CD14-positive monocyte (primary cell): ENCODE data around the gene TEX13D. TPM values are rescaled to one million over a fixed set of nuclear protein-coding genes. Genes with fewer than 3 reads are reported as not detected.

ENCODE experiments used
- DNase-seq, 3 donors: peaks; one replicate each; pipeline ENCODE4 v3.0.0-alpha.2; 2011 to 2022
- H2AFZ ChIP-seq: 2 replicates; pipeline ENCODE4 v1.6.0; 2012; ENCODE audit warnings: mild to moderate bottlenecking, low read depth, low read length, inconsistent platforms; ENCODE audit not compliant: insufficient read depth, poor library complexity, severe bottlenecking
- H3K27ac ChIP-seq, 2 donors: 1 replicate in 1 of 2; 2 replicates in 1 of 2; pipeline ENCODE4 v1.5.1; 2012 to 2013; ENCODE audit warnings: low read length in 2 of 2, control low read depth in 1 of 2, inconsistent platforms in 1 of 2, low read depth in 1 of 2, mild to moderate bottlenecking in 1 of 2
- H3K27me3 ChIP-seq, 2 donors: one replicate each; pipeline versions ENCODE4 v1.6.0 to v1.6.1; 2011 to 2013; ENCODE audit warnings: low read length in 2 of 2; ENCODE audit not compliant: control insufficient read depth in 2 of 2, insufficient read depth in 2 of 2
- H3K36me3 ChIP-seq, 2 donors: replicated peaks in 1 of 2; 1 replicate in 1 of 2; 2 replicates in 1 of 2; pipeline versions ENCODE4 v1.5.1 to v1.6.1; 2012 to 2013; ENCODE audit warnings: low read length in 2 of 2, control low read depth in 1 of 2, inconsistent platforms in 1 of 2, mild to moderate bottlenecking in 1 of 2; ENCODE audit not compliant: insufficient read depth in 2 of 2, control insufficient read depth in 1 of 2
- H3K4me1 ChIP-seq, 2 donors: 1 replicate in 1 of 2; 2 replicates in 1 of 2; pipeline versions ENCODE4 v1.5.1 to v1.6.1; 2012 to 2013; ENCODE audit warnings: low read length in 2 of 2, control low read depth in 1 of 2, inconsistent platforms in 1 of 2, mild to moderate bottlenecking in 1 of 2, moderate library complexity in 1 of 2; ENCODE audit not compliant: insufficient read depth in 2 of 2, control insufficient read depth in 1 of 2
- H3K4me2 ChIP-seq: replicated peaks from 2 replicates; pipeline ENCODE3; 2012; ENCODE audit warnings: low read length, moderate library complexity, mild to moderate bottlenecking; ENCODE audit not compliant: poor library complexity, severe bottlenecking; ENCODE audit errors: extremely low read depth
- H3K4me3 ChIP-seq, 3 experiments: fragments of 200-600 bp in 1 of 3; sonication (generic) in 1 of 3; replicated peaks in 1 of 3; 1 replicate in 2 of 3; 2 replicates in 1 of 3; pipeline ENCODE4 v1.5.1; 2011 to 2013; ENCODE audit warnings: low read length in 3 of 3, mild to moderate bottlenecking in 3 of 3, control low read depth in 2 of 3, low read depth in 2 of 3, inconsistent platforms in 1 of 3, moderate library complexity in 1 of 3
- H3K79me2 ChIP-seq: 2 replicates; pipeline ENCODE4 v1.6.0; 2012; ENCODE audit warnings: mild to moderate bottlenecking, control low read depth, inconsistent platforms, low read length, moderate library complexity; ENCODE audit not compliant: insufficient read depth
- H3K9ac ChIP-seq: 2 replicates; pipeline ENCODE4 v1.6.0; 2017; ENCODE audit warnings: low read length, mild to moderate bottlenecking; ENCODE audit not compliant: insufficient read depth, poor library complexity, severe bottlenecking
- H3K9me3 ChIP-seq, 2 donors: replicated peaks in 1 of 2; 1 replicate in 1 of 2; 2 replicates in 1 of 2; pipeline versions ENCODE4 v1.5.1 to v1.6.1; 2012 to 2013; ENCODE audit warnings: low read length in 2 of 2, control low read depth in 1 of 2; ENCODE audit not compliant: control insufficient read depth in 1 of 2, insufficient read depth in 1 of 2
- H4K20me1 ChIP-seq: 2 replicates; pipeline ENCODE4 v1.6.0; 2012; ENCODE audit warnings: mild to moderate bottlenecking, low read length, control low read depth, moderate library complexity; ENCODE audit not compliant: insufficient read depth
- H3K27ac Mint-ChIP-seq, 7 donors: one replicate each; pipeline ENCODE4 v1.8.0; 2020; ENCODE audit warnings: mild to moderate bottlenecking in 7 of 7, mixed read lengths in 7 of 7, moderate library complexity in 6 of 7, inconsistent platforms in 2 of 7
- H3K27me3 Mint-ChIP-seq, 3 donors: one replicate each; pipeline ENCODE4 v1.8.0; 2021 to 2022; ENCODE audit warnings: low read depth in 3 of 3, mild to moderate bottlenecking in 3 of 3, mixed read lengths in 3 of 3, moderate library complexity in 3 of 3, inconsistent platforms in 1 of 3
- H3K36me3 Mint-ChIP-seq, 2 donors: one replicate each; pipeline ENCODE4 v1.8.0; 2020; ENCODE audit warnings: mixed read lengths in 2 of 2, inconsistent platforms in 1 of 2, mild to moderate bottlenecking in 1 of 2
- H3K4me1 Mint-ChIP-seq: one replicate; pipeline ENCODE4 v1.8.0; 2020; ENCODE audit warnings: mild to moderate bottlenecking, mixed read lengths
- H3K4me3 Mint-ChIP-seq, 2 donors: one replicate each; pipeline ENCODE4 v1.8.0; 2020; ENCODE audit warnings: mild to moderate bottlenecking in 2 of 2, mixed read lengths in 2 of 2, moderate library complexity in 1 of 2
- H3K9me3 Mint-ChIP-seq, 7 donors: one replicate each; pipeline ENCODE4 v1.8.0; 2020 to 2022; ENCODE audit warnings: mixed read lengths in 7 of 7, mild to moderate bottlenecking in 6 of 7, moderate library complexity in 6 of 7, inconsistent platforms in 2 of 7
- CTCF ChIP-seq: fragments of 200-600 bp; IDR thresholded peaks from one replicate; pipeline ENCODE4 v1.8.0; 2022; ENCODE audit warnings: antibody characterized with exemption, mild to moderate bottlenecking
- WGBS: methylation state at CpG from one replicate; pipeline ENCODE4 v1.1.5; 2013; ENCODE audit warnings: missing lambda C conversion rate; ENCODE audit not compliant: insufficient coverage; 5-methylcytosine and 5-hydroxymethylcytosine counted together
- intact Hi-C, 2 donors: fragments of 100-400 bp; cut with micrococcal nuclease; formaldehyde crosslinking; loops; one replicate each; pipeline versions ENCODE4 v1.15.0 to v1.15.1; 2023
- polyA plus RNA-seq, 3 donors: library from polyadenylated mRNA; depleted of rRNA in 1 of 3; unstranded in 2 of 3; stranded (reverse) in 1 of 3; fragments of 300-500 nt in 2 of 3; fragments of >200 nt in 1 of 3; fragmentation: Illumina TruSeq in 2 of 3; gene quantifications; 1 replicate in 2 of 3; 2 replicates in 1 of 3; pipeline ENCODE4 v1.2.3, GENCODE V29; 2012 to 2021

Gene TEX13D
- polyA plus RNA-seq, 3 donors: not detected

GRCh38 chrX:124362072-124362471 lies 29.6 kb downstream of the TEX13D start:
- intact Hi-C loops: no loop called here
- Histone ChIP-seq H3K36me3 (no peaks in the 10 kb centered on the region), H3K9me3 (no peaks in the 10 kb centered on the region), H3K4me3 (no peak overlapping the region), H3K4me1 (no peaks in the 10 kb centered on the region), H4K20me1 (no peaks in the 10 kb centered on the region), H3K4me2 (no peak overlapping the region), H2AFZ (no peak overlapping the region), H3K79me2 (no peaks in the 10 kb centered on the region), H3K9ac (no peak overlapping the region), H3K27me3 (no peaks in the 10 kb centered on the region), H3K27ac (no peak overlapping the region)
- WGBS: no CpG with 5 or more reads among the region's 2 CpGs
- Mint-ChIP-seq H3K9me3 (no peaks in the 10 kb centered on the region), H3K4me3 (no peak overlapping the region), H3K27me3 (peaks cover 0 to 5% (median 0%) of the 10 kb centered on the region in 3 donors), H3K36me3 (no peaks in the 10 kb centered on the region), H3K4me1 (peaks cover 6% of the 10 kb centered on the region), H3K27ac (no peak overlapping the region)
- no peak for TF ChIP-seq CTCF
- no peak for DNase-seq

- H3K4me2 ChIP-seq: no peak overlapping the region
- no CpG with 5 or more reads among the region's 1 CpG for WGBS
- Mint-ChIP-seq H3K4me1 (peaks cover 6% of the 10 kb centered on the region), H3K27me3 (peaks cover 0 to 1% (median 0%) of the 10 kb centered on the region in 3 donors), H3K4me3 (no peak overlapping the region), H3K27ac (no peak overlapping the region), H3K36me3 (no peaks in the 10 kb centered on the region), H3K9me3 (no peaks in the 10 kb centered on the region)
- H2AFZ ChIP-seq: no peak overlapping the region
- intact Hi-C loops: no loop called here
- no peak for TF ChIP-seq CTCF
- no peak overlapping the region for H3K4me3 ChIP-seq
- no peaks in the 10 kb centered on the region for H3K9me3 ChIP-seq
- no peaks in the 10 kb centered on the region for H3K79me2 ChIP-seq
- H3K4me1 ChIP-seq: no peaks in the 10 kb centered on the region
- no peaks in the 10 kb centered on the region for H3K36me3 ChIP-seq
- no peak overlapping the region for H3K27ac ChIP-seq
- H3K9ac ChIP-seq: no peak overlapping the region
- DNase-seq: no peak
- H3K27me3 ChIP-seq: no peaks in the 10 kb centered on the region
- no peaks in the 10 kb centered on the region for H4K20me1 ChIP-seq
These were observed 30.3 kb downstream of the TEX13D start for GRCh38 chrX:124362761-124363160.
